H1 (cell line): Measurements from ENCODE around the gene CHRNA9. TPM values are rescaled to one million over a fixed set of nuclear protein-coding genes. Genes with fewer than 3 reads are reported as not detected.

ENCODE experiments used
- CHD1 ChIP-seq: IDR thresholded peaks from 2 replicates; pipeline ENCODE4 v1.6.1; 2012; ENCODE audit warnings: low read depth, low read length, improper control_type of control experiment
- E2F6 ChIP-seq: IDR thresholded peaks from 2 replicates; pipeline ENCODE4 v1.6.1; 2012; ENCODE audit warnings: inconsistent platforms
- RFX5 ChIP-seq: IDR thresholded peaks from 2 replicates; pipeline ENCODE4 v1.6.1; 2011; ENCODE audit warnings: low read depth, low read length, improper control_type of control experiment, borderline replicate concordance
- SAP30 ChIP-seq: fragments of 300-600 bp; sonication (generic); IDR thresholded peaks from 2 replicates; pipeline ENCODE4 v1.7.1; 2012; ENCODE audit warnings: low read length, moderate library complexity, mild to moderate bottlenecking, inconsistent platforms; ENCODE audit not compliant: insufficient read depth, insufficient replicate concordance
- polyA plus RNA-seq, 7 experiments: library from polyadenylated mRNA; depleted of rRNA in 3 of 7; stranded (reverse) in 5 of 7; unstranded in 2 of 7; fragments of >200 nt in 5 of 7; fragments of 200-250 nt in 2 of 7; gene quantifications; 1 replicate in 5 of 7; 2 replicates in 1 of 7; 4 replicates in 1 of 7; pipeline versions ENCODE4 v1.2.1 to v1.2.3, GENCODE V29; 2011 to 2013; ENCODE audit warnings: missing spikeins in 2 of 7, mixed read lengths in 2 of 7
- total RNA-seq: library from RNA; stranded (reverse); fragmentation: NEBNext Ultra II Directional; extraction: Animal tissue kit (Norgen Biotek cat#: 25700); gene quantifications from 2 replicates; pipeline ENCODE4 v1.2.1, GENCODE V29; 2021
- TF ChIP-seq, protein P1 (sequence below): fragments of 300-600 bp; sonication (generic); IDR thresholded peaks from 2 replicates; pipeline ENCODE4 v1.7.1; 2012; ENCODE audit warnings: low read length, moderate library complexity, mild to moderate bottlenecking, inconsistent platforms; ENCODE audit not compliant: insufficient replicate concordance
- TF ChIP-seq, protein P2 (sequence below): IDR thresholded peaks from 2 replicates; pipeline ENCODE4 v1.6.1; 2011; ENCODE audit warnings: low read depth, mild to moderate bottlenecking, low read length; ENCODE audit not compliant: insufficient read depth

Gene CHRNA9
- total and polyA plus RNA-seq, 2 of the 8 experiments (the other 6 are each of a cell fraction or from before 2014, with no cell fraction given): 1.4 to 3.3 TPM

DNA sequence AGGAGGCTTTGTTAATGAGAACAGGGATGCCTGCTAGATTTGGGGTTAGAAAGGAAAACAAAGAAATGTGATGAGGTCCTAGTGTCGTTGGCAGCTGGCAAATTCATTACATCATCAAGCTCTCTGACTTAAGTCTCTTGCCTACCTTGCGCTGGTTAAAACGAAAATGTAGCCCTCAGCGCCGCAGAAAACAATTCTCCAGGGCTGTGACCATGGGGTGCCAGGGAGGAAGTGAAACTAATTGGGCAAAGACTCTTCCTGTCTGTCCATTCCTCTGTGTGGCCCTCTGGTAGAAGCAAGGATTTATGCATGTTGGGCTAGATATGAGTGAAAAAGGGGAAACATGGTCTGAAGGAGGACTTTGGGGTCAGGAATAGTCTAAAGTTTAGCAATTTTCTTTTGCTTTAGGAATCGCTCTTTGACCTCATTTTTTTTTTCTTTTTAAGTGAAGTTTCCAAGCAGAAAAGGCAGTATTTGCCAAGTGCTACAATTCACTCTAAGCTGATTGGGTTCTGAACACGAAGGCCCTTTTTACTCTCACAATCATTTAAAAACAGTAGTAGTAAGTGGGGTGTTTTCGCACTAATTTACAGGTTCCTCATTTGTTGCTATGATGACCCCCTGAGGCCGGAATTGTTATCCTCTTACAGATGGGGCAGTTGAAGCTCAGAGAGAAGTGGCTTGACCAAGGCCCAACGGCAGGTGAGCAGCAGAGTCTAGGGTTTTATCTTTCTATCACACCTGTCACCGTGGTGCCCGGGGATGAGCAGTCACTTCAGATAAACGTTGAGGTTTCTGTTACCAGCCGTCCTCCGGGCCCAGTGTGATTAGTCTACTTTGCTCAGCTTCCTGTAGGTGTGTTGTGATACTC is 27.3 kb upstream of the CHRNA9 start (continued):
- TF ChIP-seq, protein P1, sequence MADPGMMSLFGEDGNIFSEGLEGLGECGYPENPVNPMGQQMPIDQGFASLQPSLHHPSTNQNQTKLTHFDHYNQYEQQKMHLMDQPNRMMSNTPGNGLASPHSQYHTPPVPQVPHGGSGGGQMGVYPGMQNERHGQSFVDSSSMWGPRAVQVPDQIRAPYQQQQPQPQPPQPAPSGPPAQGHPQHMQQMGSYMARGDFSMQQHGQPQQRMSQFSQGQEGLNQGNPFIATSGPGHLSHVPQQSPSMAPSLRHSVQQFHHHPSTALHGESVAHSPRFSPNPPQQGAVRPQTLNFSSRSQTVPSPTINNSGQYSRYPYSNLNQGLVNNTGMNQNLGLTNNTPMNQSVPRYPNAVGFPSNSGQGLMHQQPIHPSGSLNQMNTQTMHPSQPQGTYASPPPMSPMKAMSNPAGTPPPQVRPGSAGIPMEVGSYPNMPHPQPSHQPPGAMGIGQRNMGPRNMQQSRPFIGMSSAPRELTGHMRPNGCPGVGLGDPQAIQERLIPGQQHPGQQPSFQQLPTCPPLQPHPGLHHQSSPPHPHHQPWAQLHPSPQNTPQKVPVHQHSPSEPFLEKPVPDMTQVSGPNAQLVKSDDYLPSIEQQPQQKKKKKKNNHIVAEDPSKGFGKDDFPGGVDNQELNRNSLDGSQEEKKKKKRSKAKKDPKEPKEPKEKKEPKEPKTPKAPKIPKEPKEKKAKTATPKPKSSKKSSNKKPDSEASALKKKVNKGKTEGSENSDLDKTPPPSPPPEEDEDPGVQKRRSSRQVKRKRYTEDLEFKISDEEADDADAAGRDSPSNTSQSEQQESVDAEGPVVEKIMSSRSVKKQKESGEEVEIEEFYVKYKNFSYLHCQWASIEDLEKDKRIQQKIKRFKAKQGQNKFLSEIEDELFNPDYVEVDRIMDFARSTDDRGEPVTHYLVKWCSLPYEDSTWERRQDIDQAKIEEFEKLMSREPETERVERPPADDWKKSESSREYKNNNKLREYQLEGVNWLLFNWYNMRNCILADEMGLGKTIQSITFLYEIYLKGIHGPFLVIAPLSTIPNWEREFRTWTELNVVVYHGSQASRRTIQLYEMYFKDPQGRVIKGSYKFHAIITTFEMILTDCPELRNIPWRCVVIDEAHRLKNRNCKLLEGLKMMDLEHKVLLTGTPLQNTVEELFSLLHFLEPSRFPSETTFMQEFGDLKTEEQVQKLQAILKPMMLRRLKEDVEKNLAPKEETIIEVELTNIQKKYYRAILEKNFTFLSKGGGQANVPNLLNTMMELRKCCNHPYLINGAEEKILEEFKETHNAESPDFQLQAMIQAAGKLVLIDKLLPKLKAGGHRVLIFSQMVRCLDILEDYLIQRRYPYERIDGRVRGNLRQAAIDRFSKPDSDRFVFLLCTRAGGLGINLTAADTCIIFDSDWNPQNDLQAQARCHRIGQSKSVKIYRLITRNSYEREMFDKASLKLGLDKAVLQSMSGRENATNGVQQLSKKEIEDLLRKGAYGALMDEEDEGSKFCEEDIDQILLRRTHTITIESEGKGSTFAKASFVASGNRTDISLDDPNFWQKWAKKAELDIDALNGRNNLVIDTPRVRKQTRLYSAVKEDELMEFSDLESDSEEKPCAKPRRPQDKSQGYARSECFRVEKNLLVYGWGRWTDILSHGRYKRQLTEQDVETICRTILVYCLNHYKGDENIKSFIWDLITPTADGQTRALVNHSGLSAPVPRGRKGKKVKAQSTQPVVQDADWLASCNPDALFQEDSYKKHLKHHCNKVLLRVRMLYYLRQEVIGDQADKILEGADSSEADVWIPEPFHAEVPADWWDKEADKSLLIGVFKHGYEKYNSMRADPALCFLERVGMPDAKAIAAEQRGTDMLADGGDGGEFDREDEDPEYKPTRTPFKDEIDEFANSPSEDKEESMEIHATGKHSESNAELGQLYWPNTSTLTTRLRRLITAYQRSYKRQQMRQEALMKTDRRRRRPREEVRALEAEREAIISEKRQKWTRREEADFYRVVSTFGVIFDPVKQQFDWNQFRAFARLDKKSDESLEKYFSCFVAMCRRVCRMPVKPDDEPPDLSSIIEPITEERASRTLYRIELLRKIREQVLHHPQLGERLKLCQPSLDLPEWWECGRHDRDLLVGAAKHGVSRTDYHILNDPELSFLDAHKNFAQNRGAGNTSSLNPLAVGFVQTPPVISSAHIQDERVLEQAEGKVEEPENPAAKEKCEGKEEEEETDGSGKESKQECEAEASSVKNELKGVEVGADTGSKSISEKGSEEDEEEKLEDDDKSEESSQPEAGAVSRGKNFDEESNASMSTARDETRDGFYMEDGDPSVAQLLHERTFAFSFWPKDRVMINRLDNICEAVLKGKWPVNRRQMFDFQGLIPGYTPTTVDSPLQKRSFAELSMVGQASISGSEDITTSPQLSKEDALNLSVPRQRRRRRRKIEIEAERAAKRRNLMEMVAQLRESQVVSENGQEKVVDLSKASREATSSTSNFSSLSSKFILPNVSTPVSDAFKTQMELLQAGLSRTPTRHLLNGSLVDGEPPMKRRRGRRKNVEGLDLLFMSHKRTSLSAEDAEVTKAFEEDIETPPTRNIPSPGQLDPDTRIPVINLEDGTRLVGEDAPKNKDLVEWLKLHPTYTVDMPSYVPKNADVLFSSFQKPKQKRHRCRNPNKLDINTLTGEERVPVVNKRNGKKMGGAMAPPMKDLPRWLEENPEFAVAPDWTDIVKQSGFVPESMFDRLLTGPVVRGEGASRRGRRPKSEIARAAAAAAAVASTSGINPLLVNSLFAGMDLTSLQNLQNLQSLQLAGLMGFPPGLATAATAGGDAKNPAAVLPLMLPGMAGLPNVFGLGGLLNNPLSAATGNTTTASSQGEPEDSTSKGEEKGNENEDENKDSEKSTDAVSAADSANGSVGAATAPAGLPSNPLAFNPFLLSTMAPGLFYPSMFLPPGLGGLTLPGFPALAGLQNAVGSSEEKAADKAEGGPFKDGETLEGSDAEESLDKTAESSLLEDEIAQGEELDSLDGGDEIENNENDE: no peak
- TF ChIP-seq SAP30 (no peak), E2F6 (no peak), RFX5 (no peak), CHD1 (no peak)
- TF ChIP-seq, protein P2, sequence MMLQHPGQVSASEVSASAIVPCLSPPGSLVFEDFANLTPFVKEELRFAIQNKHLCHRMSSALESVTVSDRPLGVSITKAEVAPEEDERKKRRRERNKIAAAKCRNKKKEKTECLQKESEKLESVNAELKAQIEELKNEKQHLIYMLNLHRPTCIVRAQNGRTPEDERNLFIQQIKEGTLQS: no peak
